Fibroblast of the aortic adventitia (primary cell): Measurements from ENCODE around the gene KDM1B. TPM values are rescaled to one million over a fixed set of nuclear protein-coding genes. Genes with fewer than 3 reads are reported as not detected.
A peak's percentile ranks its signal among the peaks of the same experiment; 100 is the strongest.

Source experiments
- DNase-seq: peaks from one replicate; pipeline ENCODE4 v3.0.0-alpha.2; 2010; ENCODE audit warnings: low read depth
- H3K4me3 ChIP-seq: 2 replicates; pipeline ENCODE4 v1.5.1; 2011; ENCODE audit warnings: low read depth, mild to moderate bottlenecking, control low read depth, low read length, moderate library complexity
- CTCF ChIP-seq: IDR thresholded peaks from 2 replicates; pipeline ENCODE4 v1.5.1; 2011; ENCODE audit warnings: mild to moderate bottlenecking, low read length, control low read depth, inconsistent platforms; ENCODE audit not compliant: insufficient read depth
- total RNA-seq: library from RNA; depleted of rRNA; stranded (reverse); fragments of >200 nt; gene quantifications from 2 replicates; pipeline ENCODE4 v1.2.3, GENCODE V29; 2012; ENCODE audit warnings: low replicate concordance

KDM1B gene
- total RNA-seq, 1 donor, result 25.4 TPM

- DNase-seq, result no peak
- no peak for TF ChIP-seq CTCF
- H3K4me3 ChIP-seq, result no peak overlapping the region
These were observed 22.2 kb downstream of the KDM1B start for GRCh38 chr6:18177286-18177965.

- no peak for TF ChIP-seq CTCF
- no peak overlapping the region for H3K4me3 ChIP-seq
- no peak for DNase-seq
These were observed 23.9 kb downstream of the KDM1B start for GRCh38 chr6:18178960-18179615.

GRCh38 chr6:18179770-18180356 is 24.6 kb downstream of the KDM1B start:
- no peak for DNase-seq
- no peak for TF ChIP-seq CTCF
- no peak overlapping the region for H3K4me3 ChIP-seq

- no peak for DNase-seq
- no peak overlapping the region for H3K4me3 ChIP-seq
- no peak for TF ChIP-seq CTCF
These were observed 27.3 kb downstream of the KDM1B start for GRCh38 chr6:18182568-18182967.

GRCh38 chr6:18183766-18184165 is 28.5 kb downstream of the KDM1B start:
- TF ChIP-seq CTCF, result no peak
- DNase-seq, result peak; percentile 3

DNA sequence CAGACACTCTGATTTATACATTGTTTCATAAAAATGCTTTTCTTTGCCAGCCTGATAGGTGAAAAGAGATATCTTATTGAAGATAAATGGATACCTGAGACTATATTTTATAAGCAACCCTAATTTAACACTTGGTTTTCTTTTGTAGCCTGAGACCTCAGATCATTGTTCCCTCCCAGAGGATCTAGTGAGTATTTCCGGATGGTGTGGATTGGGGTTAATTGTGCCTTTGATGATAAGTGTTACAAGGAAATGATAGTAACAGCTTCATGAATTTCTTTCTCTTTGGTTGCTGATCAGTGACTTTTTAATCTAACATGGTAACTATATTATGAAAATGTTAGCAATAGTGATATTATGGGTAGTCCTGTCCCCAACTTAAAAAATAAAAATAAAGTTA is 30.4 kb downstream of the KDM1B start:
- TF ChIP-seq CTCF, result no peak
- DNase-seq, result no peak
- no peak overlapping the region for H3K4me3 ChIP-seq

More at GRCh38 chr6:18183766-18184165, 28.5 kb downstream of the KDM1B start:
- H3K4me3 ChIP-seq, result no peak overlapping the region
